ENCODE data around the gene STX10.

GRCh38 chr19:13190781-13191540 is 40.8 kb upstream of the STX10 start:
- TF ChIP-seq CTCF (IDR thresholded peaks at IDR 0.05) (no peak), POLR2A (IDR thresholded peaks at IDR 0.05) (no peak)
